ENCODE results near the gene UBE2L5. TPM values are rescaled to one million over a fixed set of nuclear protein-coding genes. Genes with fewer than 3 reads are reported as not detected.

The UBE2L5 gene
- not detected in 2 replicates for total RNA-seq

DNA sequence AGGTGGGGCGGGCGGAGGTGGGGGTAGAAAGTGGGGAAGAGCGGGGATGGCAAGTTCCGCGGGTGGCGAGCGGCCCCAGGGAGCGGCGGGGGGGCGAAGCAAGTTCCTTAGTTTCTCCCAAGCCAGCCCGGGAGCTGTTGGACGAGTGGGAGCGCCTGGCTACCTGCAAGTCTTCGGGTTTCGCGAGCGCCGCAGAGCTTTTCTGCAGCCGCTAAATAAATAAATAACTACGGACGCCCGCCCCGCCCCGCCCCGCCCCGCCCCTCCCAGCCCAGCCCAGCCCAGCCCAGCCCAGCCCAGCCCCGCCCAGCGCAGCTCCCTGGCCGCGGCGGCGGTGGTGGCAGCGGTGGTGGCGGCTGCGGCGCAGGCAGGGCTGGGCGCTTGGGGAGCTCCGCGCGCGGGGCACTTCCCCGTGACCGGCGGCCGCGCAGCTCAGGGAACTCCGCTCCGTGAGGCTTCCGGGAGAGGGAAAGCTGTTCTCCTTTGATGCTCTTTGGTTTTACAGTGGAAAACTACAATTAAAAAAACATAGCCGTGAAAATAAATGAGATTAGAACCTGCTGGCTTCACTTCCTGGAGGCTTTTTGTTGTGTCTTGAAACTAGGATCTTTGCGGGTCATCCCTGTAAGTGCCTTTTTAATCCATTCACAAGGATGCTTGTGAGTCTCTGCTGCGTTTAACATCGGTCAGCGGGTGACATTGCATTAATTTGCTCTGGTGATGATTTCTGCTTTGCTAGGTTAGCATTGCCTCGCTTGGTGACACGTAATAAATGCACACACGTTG lies at the start of gene UBE2L5:
Gene UBE2L5 (plus strand): TSS at position 440 of the 786 bp plus-strand sequence. CDS start 5,498 bp downstream, outside the sequence.

DNA sequence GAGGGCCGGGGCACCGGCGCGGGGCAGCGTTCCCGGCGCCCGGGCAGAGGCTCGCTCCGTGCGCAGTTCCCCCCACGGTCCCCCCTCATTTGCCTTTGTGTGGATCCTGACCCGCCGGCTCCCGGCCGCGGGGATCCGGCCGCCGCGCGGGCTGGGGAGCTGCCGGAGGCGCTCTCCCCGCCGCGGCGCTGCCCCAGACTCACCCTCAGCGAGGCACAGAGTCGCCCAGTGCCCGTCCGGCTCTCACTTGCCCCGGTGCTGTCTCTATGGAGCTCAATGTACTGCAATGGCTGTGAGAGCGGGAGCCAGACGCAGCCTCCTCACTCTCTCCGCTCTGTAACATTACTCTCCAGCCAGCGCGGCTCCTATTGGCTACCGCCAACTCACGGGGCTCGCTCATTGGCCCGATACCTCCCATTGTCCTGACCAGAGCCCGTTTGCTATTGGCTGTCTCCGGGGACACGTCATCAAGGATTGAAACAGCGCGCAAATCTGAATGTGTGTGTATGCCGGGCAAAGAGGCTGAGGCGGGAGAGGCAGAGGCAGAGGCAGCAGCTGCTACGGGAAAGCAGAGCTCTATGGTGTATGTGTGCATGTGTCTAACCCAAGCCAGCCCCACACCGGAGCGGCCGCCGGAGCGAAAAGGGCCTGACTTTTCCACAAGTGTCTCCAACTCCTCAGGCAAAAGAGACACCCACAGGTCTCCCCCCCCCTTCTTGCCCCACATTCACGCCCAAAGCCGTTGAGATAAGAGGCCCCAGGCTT lies 43.5 kb downstream of the UBE2L5 start, which contains the start of gene HMGB1:
Gene HMGB1 (minus strand): TSS at position 344 of the 765 bp plus-strand sequence. CDS start 2,256 bp downstream, outside the sequence.

Other genes starting within 250 kb of the UBE2L5 start
- gene KATNAL1, start 114.9 kb upstream of the UBE2L5 start, total RNA-seq = 10.3 and 15.8 TPM in 2 replicates
- 601 and 815 TPM in 2 replicates for gene HMGB1, start 43.4 kb downstream of the UBE2L5 start, total RNA-seq
- gene USPL1, start 195.4 kb downstream of the UBE2L5 start, total RNA-seq = 9.2 and 9.5 TPM in 2 replicates